BJ (cell line): ENCODE measurements around the gene CLNK. TPM values are rescaled to one million over a fixed set of nuclear protein-coding genes. Genes with fewer than 3 reads are reported as not detected.

Experiments used
- CTCF ChIA-PET: fragments of 350-600 bp; formaldehyde crosslinking; extraction: SDS; loops from one replicate; lab custom pipeline; 2021; ENCODE audit warnings: antibody characterized with exemption, inconsistent platforms; lab: Yijun Ruan, JAX
- POLR2A ChIA-PET: fragments of 300-600 bp; sonication (Branson Sonifier 250); formaldehyde crosslinking; extraction: SDS; loops from one replicate; lab custom pipeline; 2021; ENCODE audit warnings: antibody characterized with exemption; lab: Charles Lee
- DNase-seq: peaks from one replicate; pipeline ENCODE4 v3.0.0-alpha.2; 2011; ENCODE audit warnings: low read depth
- H3K27me3 ChIP-seq: 2 replicates; pipeline ENCODE4 v1.6.0; 2011; ENCODE audit warnings: low read length; ENCODE audit not compliant: control insufficient read depth, insufficient read depth
- H3K36me3 ChIP-seq: 2 replicates; pipeline ENCODE4 v1.5.1; 2011; ENCODE audit warnings: low read length; ENCODE audit not compliant: control insufficient read depth, insufficient read depth
- H3K4me3 ChIP-seq: 2 replicates; pipeline ENCODE4 v1.5.1; 2011; ENCODE audit warnings: low read depth, mild to moderate bottlenecking, control low read depth, low read length
- polyA plus RNA-seq: library from polyadenylated mRNA; depleted of rRNA; stranded (reverse); fragments of >200 nt; gene quantifications from 2 replicates; pipeline ENCODE4 v1.2.3, GENCODE V29; 2011
- TF ChIP-seq, protein P1 (sequence below): IDR thresholded peaks from 2 replicates; pipeline ENCODE4 v1.5.1; 2011; ENCODE audit warnings: low read depth, mild to moderate bottlenecking, control low read depth, inconsistent platforms, low read length, moderate library complexity; ENCODE audit not compliant: insufficient read depth

CLNK gene
- polyA plus RNA-seq, 1 experiment: not detected

DNA sequence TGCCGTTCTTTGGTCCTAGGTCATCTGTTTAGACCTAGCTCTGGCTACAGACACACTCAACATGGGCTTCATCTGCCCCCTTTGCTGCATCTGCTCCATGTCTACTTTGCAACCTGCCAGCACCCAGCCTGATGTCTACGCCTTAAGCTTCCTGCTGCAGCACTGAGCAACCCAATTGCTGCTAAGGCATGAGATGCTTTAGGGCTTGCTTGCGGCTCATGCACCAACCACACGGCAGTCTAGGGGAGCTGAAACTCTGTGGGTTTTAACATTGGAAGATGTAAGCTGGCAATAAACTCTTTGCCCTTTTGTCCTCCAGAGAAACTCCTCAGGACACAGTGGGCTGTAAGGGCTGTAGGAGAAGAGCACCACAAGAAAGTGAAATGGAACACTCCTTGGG lies 11.7 kb upstream of the CLNK start:
- CTCF ChIA-PET: no interaction called here

DNA sequence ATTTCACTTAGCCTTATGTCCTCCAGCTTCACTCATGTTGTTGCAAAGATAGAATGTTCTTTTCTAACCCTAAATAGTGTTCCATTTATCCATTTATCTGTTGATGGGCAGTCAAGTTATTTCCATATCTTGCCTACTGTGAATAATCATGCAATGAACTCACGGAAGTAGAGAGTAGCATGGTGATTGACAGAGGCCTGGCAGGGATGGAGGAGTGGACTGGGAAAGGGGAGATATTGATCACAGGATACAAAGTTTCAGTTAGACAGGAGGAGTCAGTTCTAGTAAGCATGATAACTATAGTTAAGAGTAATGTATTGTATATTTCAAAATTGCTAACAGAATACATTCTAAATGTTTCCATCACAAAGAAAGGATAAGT lies 10.3 kb upstream of the CLNK start:
- CTCF ChIA-PET: interaction anchor here (0.9 kb wide), 1 partner anchor 27 kb away, joined by 3 read pairs; no protein-coding TSS in a partner anchor

More for the DNA sequence above, 11.7 kb upstream of the CLNK start:
- no peak for DNase-seq
- Histone ChIP-seq H3K27me3 (no peaks in the 10 kb centered on the region), H3K36me3 (no peaks in the 10 kb centered on the region), H3K4me3 (no peak overlapping the region)
- TF ChIP-seq, protein P1, sequence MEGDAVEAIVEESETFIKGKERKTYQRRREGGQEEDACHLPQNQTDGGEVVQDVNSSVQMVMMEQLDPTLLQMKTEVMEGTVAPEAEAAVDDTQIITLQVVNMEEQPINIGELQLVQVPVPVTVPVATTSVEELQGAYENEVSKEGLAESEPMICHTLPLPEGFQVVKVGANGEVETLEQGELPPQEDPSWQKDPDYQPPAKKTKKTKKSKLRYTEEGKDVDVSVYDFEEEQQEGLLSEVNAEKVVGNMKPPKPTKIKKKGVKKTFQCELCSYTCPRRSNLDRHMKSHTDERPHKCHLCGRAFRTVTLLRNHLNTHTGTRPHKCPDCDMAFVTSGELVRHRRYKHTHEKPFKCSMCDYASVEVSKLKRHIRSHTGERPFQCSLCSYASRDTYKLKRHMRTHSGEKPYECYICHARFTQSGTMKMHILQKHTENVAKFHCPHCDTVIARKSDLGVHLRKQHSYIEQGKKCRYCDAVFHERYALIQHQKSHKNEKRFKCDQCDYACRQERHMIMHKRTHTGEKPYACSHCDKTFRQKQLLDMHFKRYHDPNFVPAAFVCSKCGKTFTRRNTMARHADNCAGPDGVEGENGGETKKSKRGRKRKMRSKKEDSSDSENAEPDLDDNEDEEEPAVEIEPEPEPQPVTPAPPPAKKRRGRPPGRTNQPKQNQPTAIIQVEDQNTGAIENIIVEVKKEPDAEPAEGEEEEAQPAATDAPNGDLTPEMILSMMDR: no peak
- POLR2A ChIA-PET: no interaction called here

DNA sequence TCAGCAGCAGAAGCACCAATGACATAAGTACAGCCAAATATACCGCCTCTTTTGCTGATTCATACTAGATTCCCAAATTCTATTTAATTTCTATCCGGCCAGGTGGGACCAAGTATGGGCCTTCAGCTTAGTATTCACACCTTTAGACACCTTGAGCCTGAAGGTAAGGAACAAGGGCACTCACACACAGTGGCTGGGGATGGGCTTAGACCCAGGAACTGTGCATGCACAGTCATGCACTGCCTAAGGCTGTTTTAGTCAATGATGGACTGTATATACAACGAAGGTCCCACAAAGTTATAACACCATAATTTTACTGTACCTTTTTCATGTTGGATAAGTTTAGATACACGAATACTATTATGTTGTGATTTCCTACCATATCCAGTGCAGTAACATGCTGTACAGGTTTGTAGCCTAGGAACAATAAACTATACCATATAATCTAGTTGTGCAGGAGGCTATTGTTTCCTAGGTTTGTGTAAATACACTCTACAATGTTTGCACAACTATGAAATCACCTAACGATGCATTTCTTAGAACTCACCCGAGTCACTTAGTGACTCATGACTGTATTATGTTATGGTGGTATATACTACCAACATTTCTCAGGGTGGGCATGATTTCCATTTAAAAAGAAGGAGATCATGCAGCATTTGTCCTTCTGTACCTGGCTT lies 9.7 kb upstream of the CLNK start:
- Histone ChIP-seq H3K4me3 (no peak overlapping the region), H3K36me3 (no peaks in the 10 kb centered on the region), H3K27me3 (no peaks in the 10 kb centered on the region)
- no peak for DNase-seq
- TF ChIP-seq, protein P1: no peak
- CTCF ChIA-PET: interaction anchor here (0.5 kb wide), 1 partner anchor 39 kb away, joined by 4 read pairs; no protein-coding TSS in a partner anchor
- POLR2A ChIA-PET: no interaction called here

More for the DNA sequence above, 10.3 kb upstream of the CLNK start:
- Histone ChIP-seq H3K36me3 (no peaks in the 10 kb centered on the region), H3K4me3 (no peak overlapping the region), H3K27me3 (no peaks in the 10 kb centered on the region)
- POLR2A ChIA-PET: no interaction called here
- DNase-seq: no peak
- TF ChIP-seq, protein P1: no peak

DNA sequence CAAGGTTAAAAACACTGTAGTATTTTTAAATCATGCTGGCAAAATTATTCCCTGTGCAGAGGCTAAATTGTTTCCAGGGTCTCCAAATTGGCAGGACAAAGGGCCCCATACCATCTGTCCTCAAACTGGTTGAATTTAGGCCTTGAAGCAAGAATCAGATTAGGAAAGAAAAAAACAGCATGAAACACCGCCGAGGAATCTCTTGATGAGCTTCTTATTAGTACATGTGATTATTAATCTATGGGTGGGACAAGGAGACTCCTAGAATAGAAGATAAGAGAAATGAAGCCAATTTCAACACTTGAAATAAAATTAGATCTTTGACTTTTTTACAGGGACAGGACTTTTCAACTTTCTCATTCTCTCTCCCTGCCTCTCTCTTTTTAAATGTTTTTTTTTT lies 7.1 kb upstream of the CLNK start:
- Histone ChIP-seq H3K27me3 (no peaks in the 10 kb centered on the region; the same call in 1 of the 2 replicates), H3K36me3 (no peaks in the 10 kb centered on the region), H3K4me3 (no peak overlapping the region)
- TF ChIP-seq, protein P1: no peak
- ChIA-PET POLR2A (no interaction called here), CTCF (no interaction called here)
- DNase-seq: no peak

DNA sequence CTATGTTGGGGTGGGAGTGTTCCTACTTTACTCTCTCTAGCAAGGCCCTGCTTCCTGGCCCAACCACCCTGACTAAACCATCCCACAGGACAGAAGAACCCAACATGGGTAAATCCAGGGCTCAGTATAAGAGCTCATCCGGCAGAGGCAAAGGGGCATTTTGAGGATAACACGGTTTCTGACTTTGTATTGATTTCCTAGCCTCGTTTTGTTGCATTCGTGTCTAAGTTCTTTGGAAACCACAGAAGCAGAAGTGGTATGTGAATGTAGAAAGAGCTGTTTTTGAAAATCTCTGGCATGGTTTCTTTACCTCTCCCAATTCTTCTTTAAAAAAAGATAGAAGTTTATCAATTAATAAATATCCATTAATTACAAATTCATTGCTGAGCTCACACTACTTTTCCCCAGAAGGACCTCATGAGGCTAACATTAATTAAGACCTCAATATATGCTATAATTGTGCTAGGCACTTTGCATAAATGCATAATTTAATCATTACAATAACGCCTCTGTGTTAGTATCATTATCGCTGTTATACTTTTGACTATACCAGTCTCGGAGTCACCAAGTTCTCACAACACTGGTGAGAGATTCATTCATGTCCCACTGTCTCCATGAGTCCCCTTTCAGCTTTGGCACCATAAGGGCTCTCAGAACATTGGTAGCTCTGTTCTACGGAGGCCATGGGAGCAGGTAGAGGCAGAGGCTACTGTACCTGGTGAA lies 5.8 kb upstream of the CLNK start:
- no peak for DNase-seq
- Histone ChIP-seq H3K36me3 (no peaks in the 10 kb centered on the region), H3K4me3 (no peak overlapping the region), H3K27me3 (no peaks in the 10 kb centered on the region; the same call in 1 of the 2 replicates)
- TF ChIP-seq, protein P1: no peak
- ChIA-PET CTCF (no interaction called here), POLR2A (no interaction called here)
